SKM-1 treated with dmso at 0.1 percent for 144 hours (cell line): ENCODE results near the gene CPZ.

Source experiments
- DNase-seq: peaks from one replicate; lab custom pipeline; 2025; ENCODE audit not compliant: unreplicated experiment; lab: John Stamatoyannopoulos, UW

Gene CPZ

DNA sequence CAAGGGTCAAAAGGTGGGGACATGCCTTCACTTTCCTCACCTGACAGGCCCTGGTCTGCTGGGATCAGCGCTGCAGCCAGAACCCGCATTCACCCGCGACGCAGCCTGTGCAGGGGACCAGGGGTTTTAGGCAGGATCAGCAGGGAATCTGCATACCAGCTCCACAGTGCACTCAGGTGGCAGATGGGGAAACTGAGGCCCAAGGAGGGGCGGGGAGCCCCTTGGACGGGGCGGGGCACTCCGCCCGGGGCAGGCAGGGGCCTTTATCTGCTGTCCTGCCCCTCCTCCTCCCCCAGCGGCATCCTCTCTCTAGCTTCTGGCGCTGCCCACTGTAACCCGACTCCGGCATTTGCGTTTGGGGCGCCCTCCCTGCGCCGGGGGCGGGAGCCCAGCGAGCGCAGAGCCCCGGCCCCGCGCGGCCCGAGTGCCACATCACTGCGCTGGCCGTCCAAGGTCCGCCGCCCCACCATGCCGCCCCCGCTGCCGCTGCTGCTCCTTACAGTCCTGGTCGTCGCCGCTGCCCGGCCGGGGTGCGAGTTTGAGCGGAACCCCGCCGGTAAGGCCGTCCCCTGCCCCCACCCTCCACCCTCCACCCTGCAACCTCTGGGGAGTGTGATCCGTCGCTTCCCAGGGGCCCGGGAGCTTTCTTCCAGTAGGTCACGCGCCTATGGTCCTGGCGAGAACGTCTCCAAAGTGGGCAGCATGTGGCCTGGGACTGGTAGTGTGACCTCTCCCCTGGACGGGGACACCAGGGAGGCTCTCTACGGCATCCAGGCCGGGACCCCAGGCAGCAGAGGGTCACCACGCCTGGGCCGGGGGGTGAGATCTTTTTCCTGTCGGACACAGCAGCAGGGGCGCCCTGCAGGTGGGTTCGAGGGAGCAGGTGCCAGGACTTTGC is at the start of gene CPZ:
Gene CPZ, plus strand, starts transcription at position 400 of the 898 bp plus-strand sequence. Its CDS starts 69 bp downstream, at position 469.
- DNase-seq = no peak

- DNase-seq = no peak
These were observed 49.6 kb upstream of the CPZ start for GRCh38 chr4:8542776-8543525.

- DNase-seq = no peak
These were observed 48.9 kb upstream of the CPZ start for GRCh38 chr4:8543623-8544022.

DNA sequence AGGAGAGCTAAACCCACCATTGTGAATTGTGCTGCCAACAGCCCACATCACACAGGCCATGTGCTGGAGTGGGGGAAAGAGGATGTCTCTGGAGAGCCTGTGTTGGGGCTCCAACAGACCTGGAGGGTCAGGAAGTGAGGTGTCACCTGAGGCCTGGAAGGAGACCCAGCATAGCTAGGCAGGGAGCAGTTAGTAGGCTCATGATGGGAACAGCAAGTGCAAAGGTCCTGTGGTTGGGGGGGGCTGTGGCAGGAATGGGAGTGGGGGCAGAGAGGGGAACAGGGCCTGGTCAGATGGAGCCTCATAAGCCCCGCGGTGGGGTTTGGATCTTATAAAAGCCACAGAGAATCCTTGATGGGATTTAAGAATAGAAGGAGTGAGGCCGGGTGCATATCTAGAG is 48.3 kb upstream of the CPZ start:
- no peak for DNase-seq

GRCh38 chr4:8544741-8545438 is 47.7 kb upstream of the CPZ start:
- no peak for DNase-seq

GRCh38 chr4:8545439-8545765 is 47.2 kb upstream of the CPZ start:
- DNase-seq = no peak

DNA sequence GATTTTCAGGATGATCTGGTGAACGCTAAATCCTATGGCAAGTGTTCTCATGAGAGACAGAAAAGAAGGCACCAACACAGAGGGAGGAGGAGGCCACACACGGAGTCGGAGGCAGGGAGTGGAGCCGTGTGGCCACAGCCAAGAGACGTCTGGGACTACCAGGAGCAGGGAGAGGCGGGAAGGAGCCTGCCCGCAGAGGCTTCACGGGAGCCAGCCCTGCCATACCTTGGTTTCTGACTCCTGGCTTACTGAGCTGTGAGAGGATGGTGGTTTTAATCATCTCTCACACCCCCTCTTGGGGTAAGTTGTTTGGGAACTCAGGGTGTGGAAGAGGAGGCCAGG is 45.8 kb upstream of the CPZ start:
- DNase-seq = no peak

GRCh38 chr4:8547108-8547911 is 45.3 kb upstream of the CPZ start:
- no peak for DNase-seq

DNA sequence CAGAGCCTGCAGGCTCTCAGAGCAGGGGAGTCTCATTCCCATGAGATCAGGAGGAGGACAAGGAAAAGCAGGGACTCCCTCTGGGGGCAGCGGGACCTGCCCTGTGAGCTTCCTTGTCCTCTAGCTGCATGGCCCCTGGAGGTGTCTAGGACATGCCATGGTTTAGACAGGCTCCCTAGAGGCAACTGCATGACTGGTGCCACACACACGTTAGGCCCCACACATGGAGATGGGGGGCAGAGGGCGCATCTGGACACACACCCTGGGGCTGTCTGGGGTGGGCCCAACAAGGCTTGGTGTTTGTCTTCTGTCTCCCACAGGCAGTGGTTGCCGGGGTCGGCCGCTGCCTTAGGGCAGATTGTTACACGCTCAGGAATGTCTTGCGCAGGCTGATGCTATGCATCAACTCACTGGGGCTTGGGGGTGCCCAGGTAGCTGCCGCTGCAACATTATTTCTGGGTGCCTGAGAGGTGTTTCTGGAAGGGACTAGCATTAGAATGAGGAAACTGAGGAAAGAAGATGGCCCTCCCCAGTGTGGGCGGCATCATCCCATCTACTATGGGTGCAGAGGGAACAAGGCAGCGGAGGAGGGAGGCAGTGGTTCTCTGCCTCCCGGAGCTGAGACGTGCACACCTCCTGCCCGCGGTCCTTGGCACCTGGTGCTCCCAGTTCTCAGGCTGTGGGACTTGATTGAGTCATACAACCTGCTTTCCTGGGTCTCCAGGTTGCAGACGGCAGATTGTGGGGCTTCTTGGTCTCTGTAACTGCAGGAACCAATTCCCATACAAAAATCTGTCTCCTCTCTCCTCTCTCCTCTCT is 44.4 kb upstream of the CPZ start:
- DNase-seq = no peak

DNA sequence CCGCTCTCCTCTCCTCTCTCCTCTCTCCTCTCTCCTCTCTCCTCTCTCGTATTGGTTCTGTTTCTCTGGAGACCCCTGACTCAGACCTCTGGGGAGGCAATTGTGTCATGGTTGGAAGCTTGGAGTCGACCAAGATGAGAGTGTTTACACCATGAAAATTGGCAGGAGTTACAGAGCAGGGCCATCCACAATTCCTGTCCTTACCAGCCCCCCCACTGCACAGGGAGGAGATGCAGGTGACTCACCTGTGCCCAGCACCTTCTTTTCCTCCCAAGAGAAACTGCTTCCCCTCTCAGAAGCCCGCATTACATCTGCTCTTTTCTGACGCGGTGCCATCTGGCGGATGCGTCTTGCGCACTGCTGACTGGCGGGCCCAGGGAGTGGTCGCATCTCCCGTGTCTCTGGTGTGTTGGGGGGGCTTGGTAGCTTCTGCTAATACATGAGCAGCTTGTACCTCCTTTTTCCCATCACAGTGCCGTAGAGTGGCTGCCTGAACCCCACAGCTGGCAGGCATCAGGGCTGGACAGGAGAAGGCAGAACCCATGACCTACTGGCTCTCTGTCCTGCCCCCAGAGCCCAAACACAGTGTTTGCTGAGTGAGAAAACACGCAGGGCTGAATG is 43.7 kb upstream of the CPZ start:
- DNase-seq = no peak

DNA sequence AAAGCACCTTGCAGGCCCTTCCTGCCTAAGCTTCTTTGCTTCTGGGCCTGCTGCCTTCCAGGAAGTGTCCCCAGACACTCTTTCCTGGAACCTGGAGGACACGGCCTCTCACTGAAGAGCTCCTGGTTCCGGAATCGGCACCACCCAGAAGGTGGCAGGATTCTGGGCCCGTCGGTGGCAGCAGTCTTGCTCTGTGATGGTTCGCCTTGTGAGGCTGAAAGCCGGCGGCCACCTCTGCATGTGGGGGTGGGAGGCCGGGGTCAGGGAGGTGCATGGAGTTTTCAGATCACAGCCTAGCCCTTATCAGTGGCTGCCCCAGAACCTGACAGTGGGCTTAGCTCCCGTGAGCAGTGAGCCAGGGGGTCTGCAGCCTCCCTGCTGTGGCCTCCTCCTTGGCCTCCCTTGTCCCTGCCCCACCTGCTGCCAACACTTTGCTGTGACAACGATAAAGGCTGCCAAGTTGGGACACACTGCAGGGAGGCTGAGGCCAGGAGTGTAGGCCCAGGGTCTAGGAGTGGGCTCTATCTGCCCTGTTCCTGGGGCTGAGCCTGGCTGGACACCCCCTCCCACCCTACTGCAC is 43.1 kb upstream of the CPZ start:
- no peak for DNase-seq

DNA sequence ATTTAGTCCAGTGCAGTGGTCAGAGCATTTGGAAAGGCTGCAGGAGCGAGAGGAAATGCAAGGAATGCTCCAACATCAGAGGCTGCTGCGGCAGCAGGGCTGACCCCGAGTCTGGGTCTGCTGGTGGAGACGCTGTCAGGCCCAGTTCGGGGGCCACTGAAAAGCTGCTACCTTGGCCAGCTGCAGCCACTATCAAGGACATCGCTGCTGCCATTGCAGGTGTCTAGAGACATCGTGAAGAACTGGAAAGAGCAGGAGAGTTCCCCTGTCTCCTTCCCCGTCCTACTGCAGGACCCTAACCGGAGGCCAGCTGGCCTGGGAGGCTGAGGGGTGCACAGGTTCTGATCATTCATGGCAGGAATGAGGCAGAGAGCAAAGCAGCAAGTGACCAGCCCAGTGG is 41.9 kb upstream of the CPZ start:
- no peak for DNase-seq

- no peak for DNase-seq
These were observed 40.5 kb upstream of the CPZ start for GRCh38 chr4:8552024-8552423.

GRCh38 chr4:8552581-8553205 is 39.9 kb upstream of the CPZ start:
- DNase-seq = no peak

- no peak for DNase-seq
These were observed 39.3 kb upstream of the CPZ start for GRCh38 chr4:8553216-8553615.

DNA sequence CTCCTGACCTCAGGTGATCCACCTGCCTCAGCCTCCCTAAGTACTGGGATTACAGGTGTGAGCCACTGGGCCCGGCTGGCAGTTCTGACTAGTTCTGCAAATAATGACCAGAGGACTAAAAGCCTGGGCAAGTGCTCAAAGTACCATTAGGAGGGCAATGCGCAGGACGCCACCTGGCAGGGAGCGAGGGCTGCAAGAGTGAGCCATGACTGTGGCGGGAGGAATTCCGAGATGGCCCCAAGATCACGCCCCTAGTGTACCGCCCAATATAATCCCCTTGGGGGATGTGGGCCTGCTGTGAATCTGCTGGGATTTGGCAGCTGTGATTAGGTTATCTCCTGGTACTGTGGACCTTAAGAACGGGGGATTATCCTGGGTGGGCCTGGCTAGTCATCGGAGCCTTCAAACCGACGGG is 38.6 kb upstream of the CPZ start:
- no peak for DNase-seq

- DNase-seq = no peak
These were observed 37.9 kb upstream of the CPZ start for GRCh38 chr4:8554555-8555100.

- no peak for DNase-seq
These were observed 36.8 kb upstream of the CPZ start for GRCh38 chr4:8555716-8556115.
